SIG-M5 treated with dmso at 0.1 percent for 504 hours (cell line): ENCODE measurements around the gene RBMS1.

ENCODE experiments used
- DNase-seq: peaks from one replicate; lab custom pipeline; 2025; ENCODE audit not compliant: unreplicated experiment; lab: John Stamatoyannopoulos, UW

RBMS1 gene

DNA sequence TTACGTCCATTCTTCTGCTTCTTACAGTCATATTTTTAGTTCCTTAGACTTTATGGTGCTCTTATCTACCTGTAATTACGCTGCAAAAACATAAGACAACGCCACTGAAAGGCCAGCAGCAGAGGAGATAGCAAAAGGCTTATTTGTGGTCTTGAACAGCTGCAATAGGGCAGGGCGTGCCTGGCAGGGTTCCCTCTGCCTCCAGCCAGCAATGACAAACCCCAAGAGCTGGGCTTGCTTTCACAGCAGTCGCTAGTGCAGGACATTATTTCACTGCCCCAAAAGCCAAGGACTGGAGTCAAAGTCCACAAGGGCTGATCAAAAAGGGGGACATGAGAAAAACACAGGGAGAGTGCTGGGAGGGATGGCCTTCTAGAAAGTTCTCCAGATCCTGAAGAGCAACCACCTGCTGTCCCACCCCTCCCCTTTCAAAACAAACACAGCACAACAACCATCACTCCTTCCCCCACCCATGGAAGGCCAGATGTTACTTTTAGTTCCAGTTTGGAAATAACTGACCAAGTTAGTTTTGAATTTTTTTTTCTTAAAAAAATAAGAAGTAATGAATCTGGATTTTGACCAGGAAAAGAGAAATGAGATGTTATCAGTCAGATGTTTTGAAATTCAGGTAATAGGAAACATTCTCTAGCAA is 127.8 kb downstream of the RBMS1 start:
- DNase-seq = no peak

GRCh38 chr2:160364364-160364763 is 129.2 kb downstream of the RBMS1 start:
- no peak for DNase-seq

- DNase-seq = no peak
Measured at GRCh38 chr2:160363961-160364360, 129.6 kb downstream of the RBMS1 start.

DNA sequence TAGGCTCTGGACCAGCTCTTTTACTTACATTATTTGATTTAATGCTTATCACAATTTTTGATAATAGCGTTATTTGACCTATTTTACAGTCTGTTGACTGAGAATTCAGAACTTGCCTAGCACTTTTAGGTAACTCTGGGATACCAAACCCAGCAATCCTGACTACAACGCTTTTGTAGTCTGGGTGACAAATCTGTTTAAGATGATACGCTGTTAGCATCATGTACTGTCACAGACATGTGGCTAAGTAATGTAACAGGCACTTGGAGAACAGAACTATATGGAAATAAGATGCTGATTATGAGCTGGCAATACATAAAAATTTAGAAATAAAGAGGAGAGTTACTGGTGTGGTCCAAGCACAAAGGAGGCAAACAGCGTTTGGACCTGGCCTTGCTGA is 130.6 kb downstream of the RBMS1 start:
- no peak for DNase-seq

GRCh38 chr2:160362541-160362940 is 131.1 kb downstream of the RBMS1 start:
- DNase-seq = no peak

DNA sequence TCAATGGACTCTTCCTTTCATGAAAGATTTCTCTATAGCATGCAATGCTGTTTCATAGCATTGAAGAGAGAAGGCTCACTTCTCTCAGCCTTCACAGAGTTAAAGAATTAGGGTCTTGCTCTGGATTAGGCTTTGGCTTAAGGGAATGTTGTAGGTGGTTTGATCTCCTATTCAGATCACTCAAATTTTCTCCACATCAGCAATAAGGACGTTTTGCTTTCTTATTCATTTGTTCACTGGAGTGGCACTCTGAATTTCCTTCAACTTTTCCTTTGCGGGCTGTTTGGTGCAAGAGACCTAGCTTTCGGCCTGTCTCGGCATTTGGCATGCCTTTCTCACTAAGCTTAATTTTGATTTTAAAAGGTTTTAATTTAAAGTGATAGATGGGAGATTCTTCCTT is 131.6 kb downstream of the RBMS1 start:
- DNase-seq = no peak

DNA sequence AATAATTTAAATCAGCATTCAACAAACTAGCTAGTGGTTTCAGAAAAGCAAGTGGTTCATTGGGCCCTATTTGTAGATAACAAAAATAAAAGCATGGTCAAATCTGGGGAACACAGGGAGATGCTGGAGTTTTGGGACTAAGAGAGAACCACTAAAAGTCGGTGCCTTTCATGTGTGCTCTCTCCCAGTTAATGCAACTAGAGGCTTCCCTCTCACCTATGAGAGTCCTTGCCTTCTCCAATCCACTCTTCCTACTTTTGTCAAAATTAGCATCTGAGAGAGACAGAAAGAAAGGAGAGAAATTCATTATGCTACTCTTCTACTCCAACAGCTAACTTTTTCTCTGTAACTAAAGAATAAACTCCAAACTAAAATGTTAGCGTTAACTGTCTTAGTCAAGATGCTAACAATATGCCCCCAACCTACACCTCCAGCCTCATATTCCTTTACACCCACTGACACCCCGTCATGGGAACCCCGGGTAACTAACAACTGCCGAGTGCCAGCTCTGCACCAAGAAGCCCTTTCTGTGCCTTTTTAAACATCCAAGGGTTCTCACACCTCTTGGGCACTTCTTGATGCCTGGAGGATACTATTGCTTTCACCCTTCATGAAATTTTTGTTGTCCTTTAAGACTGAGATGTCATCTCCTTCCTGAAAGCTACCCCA is 133.4 kb downstream of the RBMS1 start:
- DNase-seq = no peak

DNA sequence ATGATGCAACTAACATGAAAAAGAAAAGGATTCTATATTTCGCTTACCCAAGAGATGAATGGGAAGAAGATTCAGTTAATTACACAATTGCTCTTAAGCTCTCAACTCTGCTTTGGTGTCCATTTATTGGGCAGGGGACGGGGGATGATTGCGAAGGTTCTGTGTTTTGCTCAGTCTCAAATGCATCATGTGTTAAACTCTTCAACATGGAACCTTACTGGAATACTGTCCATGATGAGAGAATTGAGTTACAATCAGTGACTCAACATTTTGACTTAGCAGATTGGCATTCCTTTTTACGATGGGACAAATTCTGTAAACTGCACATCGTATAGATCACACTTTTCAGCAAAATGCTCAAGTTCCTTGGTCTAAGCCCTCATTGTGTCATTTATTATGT is 135.6 kb downstream of the RBMS1 start:
- peak; percentile 52 for DNase-seq

- DNase-seq = peak; percentile 7
Measured at GRCh38 chr2:160356485-160356884, 137.1 kb downstream of the RBMS1 start.

- DNase-seq = no peak
Measured at GRCh38 chr2:160355080-160355479, 138.5 kb downstream of the RBMS1 start.

- no peak for DNase-seq
Measured at GRCh38 chr2:160354677-160355076, 138.9 kb downstream of the RBMS1 start.

DNA sequence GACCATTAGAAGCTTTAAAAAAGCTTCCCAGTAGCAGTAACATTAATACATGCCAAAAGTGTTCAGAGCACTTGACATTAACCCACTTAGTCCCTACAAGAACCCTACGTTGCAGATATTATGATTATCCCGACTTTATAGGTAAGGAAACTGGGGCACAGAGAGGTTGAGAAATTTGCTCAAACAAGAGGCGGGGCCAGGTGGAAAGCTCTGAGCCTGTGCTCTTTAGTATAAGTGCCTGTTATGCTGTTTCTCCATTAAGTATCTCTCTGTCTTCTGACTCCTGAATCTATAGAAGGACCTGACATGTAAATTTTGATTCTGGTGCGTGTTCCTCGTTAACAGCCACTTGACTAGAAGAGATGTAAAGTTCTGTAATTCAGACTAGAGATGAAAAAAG is 139.8 kb downstream of the RBMS1 start:
- no peak for DNase-seq

- peak; percentile 3 for DNase-seq
Measured at GRCh38 chr2:160353166-160353565, 140.4 kb downstream of the RBMS1 start.

GRCh38 chr2:160352500-160352899 is 141.1 kb downstream of the RBMS1 start:
- peak; percentile 8 for DNase-seq

GRCh38 chr2:160351956-160352355 is 141.7 kb downstream of the RBMS1 start:
- DNase-seq = peak; percentile 73

DNA sequence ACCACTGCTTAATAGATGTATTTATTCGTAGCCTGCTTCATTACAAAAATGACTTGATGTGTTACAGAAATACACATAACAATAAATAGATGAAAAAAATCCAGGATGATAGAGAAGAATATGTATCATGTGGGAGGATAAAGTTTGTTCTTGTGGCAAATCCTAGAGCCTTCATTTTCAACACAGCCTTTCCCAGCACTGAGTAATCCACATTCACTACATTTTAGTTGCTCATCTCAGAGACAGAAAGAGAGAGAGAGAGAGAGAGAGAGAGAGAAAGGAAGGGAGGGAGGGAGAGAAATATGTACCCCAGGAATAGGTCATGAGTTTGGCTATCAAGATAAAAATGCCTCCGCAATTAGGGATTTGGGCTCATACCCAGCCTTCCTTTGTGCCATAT is 144.3 kb downstream of the RBMS1 start:
- no peak for DNase-seq

DNA sequence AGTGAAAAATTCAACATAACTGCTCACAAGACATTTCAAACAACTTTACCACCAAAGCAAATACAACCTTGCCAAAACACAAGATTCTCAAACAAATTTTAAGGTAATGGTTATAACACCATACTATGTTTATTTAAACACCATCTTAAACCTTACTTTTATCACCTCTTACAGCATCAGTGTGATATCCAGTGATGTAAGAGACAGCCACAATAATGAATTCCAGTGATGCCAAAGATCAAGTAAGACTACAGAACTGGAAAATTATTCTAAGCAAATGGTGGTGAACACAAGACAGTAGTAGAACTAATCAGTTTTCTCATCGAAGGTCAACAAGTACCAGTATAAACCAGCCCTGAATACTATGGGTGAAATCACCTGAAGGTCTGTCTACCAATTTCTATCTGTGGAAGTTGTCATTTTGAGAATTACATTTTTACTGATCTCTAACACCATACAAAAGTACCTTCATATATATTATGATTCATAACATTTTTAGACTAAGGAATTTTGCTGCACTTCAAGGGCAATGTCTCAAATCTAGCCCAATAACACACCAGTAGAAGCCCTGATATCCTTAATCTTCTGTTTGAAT is 146.2 kb downstream of the RBMS1 start:
- DNase-seq = no peak

DNA sequence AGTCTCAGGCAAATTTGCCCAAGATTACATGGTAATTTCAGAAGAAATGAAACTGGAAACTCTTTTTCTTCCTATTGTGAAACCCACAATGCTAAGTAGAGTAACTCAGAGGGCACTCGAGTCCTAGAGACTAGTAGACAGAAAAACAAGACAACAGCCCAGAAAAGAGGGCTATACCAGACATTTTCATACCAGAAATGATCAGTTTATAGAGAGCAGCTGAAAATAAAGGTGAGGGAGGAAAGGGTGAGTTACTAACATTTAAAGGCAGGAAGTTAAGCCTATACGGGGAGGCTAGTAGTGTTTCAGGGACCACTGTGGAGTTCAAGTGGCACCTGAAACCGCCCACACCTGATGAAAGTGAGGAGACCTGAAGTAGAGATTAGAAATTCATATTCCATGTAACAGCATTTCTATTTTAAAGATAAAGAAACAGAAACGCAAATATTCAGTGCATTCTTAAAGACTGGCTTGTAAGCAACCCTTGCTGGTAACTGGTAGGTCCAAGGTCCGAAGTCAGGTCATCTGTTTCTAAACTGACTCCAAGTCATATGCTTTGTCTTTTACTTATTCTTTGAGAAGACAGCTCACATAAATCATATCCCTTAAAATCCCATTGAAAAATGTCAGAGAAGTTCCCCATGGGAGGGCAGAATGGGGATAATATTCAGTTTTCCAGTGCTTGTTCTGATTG is 148.4 kb downstream of the RBMS1 start:
- DNase-seq = peak; percentile 24

- DNase-seq = no peak
Measured at GRCh38 chr2:160343404-160343803, 150.2 kb downstream of the RBMS1 start.

GRCh38 chr2:160339726-160340125 is 153.9 kb downstream of the RBMS1 start:
- no peak for DNase-seq

- DNase-seq = no peak
Measured at GRCh38 chr2:160338901-160339685, 154.5 kb downstream of the RBMS1 start.
